Stimulated activated naive CD4-positive, alpha-beta T cell (primary cell): Measurements from ENCODE around the gene SMYD3.

Source experiments
- DNase-seq, 6 experiments: peaks; one replicate each; lab custom pipeline; 2025; lab: John Stamatoyannopoulos, UW

Gene SMYD3

DNA sequence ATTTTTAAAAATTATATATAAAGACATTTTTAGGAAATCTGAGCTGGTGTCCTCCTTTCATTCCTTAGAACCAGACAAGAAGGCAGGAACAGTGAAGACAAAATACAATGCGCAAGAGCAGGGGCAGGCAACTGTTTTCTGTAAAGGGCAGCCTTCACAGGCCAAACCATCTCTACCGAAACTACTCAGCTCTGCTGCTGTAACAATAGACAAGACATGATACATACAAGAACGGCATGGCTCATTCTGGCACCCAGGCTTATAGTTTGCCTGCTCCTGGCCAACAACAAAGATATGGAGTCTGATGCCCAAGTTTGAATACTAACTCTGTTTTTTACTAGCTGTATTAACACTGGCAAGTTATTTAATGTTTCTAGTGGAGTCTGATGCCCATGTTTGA is 232.0 kb downstream of the SMYD3 start:
- DNase-seq: no peak

DNA sequence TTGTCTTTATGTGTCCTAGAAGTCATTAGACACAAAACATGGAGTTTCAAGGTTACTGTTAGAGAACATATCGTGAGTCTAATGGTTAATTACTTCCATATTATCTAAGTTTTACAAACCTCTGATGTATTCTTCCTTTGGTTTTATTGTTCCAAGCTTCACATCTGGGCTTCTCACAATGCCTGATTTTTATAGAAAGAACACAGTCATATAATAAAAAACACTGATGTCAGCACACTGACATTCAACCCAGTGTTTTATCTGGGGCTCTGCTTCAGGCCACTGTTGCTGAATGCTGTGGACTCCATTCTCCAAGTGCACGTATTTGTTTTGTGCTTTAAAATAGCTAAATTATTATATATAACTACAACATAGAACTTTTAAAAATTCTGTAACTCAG is 232.9 kb downstream of the SMYD3 start:
- DNase-seq: no peak

DNA sequence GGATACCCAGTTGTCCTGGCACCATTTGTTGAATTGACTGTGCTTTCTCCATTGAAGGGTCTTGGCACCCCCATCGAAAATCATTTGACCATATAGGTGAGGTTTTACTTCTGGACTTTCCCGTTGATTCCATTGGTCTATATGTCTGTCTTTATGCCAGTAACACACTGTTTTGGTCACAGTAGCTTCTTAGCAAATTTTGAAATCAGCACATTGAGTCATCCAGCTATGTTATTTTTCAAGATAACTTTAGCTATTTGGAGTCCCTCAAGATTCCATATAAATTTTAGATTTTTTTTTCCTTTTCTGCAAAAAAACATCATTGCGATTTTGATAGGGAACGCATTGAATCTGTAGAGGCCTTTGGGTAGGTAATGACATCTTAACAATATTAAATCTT is 235.6 kb downstream of the SMYD3 start:
- no peak for DNase-seq

DNA sequence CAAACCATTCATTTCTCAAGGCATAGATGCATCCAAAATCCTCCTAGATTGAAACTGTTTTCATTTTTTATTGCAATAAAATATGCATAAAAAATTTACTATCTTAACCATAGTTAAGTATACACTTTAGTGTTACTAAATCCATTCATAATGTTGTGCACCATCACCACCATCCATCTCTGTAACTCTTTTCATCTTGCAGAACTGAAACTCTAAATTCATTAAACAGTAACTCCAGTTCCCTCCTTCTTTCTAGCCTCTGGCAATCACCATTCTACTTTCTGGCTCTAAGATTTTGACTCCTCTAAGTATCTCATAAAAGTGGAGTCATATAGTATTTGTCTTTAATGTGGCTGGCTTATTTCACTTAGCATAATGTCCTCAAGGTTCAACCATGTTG is 236.8 kb downstream of the SMYD3 start:
- DNase-seq: no peak

DNA sequence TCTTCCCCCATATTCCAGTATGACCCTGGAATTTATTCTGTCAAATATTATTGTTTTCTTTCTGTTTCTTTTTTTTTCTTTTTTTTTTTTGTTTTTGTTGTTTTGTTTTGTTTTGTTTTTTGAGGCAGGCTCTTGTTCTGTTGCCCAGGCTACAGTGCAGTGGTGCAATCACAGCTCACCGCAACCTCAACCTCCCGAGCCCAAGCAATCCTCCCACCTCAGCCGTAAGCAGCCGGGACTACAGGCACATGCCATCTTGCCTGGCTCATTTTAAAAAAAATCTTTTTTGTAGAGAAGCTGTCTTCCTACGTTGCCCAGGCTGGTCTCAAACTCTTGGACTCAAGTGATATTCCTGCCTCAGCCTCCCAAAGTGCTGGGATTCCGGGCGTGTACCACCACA is 237.6 kb downstream of the SMYD3 start:
- no peak for DNase-seq

DNA sequence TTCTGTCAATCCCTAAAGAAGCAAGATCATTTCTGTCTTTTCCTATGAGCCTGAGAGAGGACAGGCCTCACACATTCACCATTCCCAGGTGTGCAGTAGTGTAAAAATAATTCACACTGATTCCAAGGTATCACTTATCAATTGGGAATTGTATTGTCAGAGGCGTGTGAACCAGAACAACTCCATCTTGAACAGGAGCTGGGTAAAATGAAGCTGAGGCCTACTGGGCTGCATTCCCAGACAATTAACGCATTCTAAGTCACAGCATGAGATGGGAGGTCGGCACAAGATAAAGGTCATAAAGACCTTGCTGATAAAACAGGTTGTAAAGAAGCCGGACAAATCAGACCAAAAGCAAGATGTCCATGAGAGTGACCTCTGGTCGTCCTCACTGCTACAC is 239.2 kb downstream of the SMYD3 start:
- no peak for DNase-seq

DNA sequence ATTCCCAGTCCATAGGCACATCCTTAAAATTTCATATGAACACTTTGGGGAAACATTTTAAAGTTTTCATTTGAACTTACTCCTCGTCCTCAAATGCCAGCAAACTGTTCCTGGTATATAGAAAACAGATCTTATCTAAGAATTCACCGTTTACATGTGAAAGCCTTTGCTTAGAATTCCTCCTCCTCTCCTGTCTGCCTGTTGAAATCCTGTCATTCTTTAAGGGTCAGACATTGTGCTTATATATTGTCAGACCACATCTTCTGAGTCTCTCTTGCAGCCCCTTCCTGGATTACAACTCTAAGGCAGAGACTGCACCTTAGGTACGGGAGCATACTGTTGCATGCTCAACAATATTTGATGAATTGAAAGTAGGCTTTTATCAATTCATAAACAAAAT is 239.7 kb downstream of the SMYD3 start:
- no peak for DNase-seq

DNA sequence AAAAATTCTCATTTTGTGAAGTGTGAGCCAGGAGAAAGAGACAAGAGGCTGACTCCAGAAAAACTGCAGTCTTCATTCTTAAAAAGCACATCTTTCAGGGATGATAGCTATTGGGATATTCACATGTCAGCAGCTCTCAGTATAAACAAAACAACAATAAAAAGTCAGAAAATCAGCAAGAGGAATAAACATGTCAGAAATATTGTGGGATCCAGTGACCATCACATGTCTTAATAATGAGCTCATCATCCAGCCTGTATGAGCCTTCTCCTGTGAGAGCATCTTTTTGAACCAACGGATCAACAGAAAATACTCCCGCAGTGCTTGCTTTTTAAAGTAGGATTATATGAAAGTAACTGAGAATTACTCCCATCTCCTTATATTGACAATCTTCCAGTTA is 241.6 kb downstream of the SMYD3 start:
- no peak for DNase-seq

DNA sequence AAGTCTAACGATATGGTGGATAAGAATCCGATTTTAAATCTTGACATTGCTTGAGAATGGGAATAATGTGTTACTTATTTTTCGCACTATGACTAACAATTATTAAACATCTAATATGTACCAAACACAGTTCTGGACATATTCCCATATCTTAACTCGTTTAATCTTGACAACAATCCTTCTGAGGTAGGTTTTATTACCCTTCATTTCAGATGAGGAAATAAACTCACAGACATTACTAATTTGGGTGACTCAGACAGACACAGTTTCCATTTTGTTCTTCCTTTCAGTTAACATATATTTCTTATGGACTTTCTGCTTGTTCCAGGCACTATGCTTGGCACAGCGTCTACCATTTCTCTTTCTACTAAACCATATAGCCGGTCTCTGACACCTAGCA is 244.8 kb downstream of the SMYD3 start:
- no peak for DNase-seq

DNA sequence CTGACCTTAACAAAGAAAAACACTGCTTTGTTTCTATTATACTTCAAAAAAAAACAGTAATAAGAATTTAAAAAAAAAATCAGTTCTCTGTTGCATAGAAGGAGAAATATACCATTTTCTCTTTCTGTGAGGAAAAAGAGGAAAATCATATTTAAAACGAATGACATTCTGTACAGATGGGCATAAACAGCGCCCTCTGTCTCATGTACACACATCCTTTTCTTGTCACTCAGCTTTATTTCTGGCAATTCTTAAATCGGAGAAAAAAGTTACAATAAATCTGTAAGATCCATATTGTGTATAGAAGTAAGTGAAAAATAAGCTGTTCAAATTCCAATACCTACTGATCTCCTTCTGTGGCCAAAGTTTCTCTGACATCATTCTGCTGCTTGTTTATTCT is 245.4 kb downstream of the SMYD3 start:
- no peak for DNase-seq

DNA sequence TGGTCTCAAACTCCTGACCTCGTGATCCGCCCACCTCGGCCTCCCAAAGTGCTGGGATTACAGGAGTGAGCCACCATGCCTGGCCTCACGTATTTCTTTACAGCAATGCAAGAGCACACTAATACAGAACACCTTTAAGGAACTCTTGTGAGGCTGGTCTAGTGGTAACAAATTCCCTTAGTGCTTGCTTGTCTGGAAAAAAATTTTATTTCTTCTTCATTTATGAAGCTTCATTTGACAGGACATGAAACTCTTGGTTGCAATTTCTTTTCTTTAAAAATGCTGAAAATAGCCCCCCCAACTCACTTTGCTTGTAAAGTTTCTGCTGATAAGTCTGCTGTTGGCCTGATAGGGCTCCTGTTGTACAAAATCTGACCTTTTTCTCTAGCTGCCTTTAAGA is 248.8 kb downstream of the SMYD3 start:
- no peak for DNase-seq

DNA sequence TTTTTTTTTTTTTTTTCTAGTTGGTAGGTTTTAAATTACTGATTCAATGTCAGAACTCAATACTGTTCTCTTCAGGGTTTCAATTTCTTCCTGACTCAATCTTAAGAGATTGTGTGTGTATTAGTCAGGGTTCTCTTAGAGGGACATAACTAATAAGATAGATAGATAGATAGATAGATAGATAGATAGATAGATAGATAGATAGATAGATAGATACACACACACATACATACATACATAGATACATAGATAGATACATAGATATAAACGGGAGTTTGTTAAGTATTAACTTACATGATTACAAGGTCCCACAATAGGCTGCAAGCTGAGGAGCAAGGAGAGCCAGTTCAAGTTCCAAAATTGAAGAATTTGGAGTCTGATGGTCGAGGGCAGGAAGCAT is 251.3 kb downstream of the SMYD3 start:
- no peak for DNase-seq

DNA sequence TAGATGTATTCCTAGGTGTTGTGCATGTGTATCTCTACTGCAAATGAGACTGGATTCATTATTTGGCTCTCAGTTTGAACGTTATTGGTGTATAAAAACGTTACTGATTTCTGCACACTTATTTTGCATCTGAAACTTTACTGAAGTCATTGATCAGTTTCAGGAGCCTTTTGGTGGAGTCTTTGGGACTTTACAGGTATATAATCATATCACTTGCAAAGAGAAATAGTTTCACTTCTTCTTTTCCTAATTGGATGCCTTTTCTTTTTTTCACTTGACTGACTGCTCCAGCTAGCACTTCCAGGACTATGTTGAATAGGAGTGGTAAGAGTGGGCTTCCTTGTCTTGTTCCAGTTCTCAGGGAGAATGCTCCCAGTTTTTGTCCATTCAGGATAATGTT is 252.2 kb downstream of the SMYD3 start:
- no peak for DNase-seq

DNA sequence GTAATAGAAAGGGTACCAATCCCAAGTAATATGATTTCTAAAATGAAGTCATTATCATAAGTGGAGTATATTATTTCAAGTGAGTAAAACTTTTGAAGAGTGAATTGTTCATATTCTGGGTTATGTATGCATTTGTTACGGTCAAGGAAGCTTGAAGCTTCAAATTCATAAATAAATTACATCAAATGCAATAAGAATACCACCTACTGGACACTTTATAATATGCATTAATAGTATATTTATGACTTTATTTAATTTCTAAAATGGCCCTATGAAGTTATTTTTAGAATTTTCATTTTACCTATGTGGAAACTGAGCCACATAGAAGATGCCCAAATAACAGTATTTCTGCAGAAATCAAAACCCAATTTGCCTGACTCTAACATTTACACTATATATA is 260.6 kb downstream of the SMYD3 start:
- no peak for DNase-seq

DNA sequence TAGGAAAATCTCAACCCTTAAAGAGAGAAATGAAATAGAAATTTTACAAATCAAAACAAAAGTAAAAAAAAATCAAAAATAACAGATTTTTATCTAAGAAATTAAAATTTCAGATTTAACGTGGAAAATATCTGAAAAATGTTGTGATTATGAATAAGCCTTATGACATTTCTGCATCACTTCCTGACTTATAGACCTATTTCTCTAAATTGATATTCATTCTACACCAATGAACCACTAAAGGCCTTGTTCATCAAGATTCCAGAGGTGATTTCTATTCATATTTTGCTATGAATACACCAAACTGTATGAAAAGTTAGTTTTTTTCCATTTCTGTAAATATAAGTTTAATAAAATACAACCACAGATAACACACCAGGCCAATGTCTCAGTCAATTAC is 261.5 kb downstream of the SMYD3 start:
- no peak for DNase-seq

DNA sequence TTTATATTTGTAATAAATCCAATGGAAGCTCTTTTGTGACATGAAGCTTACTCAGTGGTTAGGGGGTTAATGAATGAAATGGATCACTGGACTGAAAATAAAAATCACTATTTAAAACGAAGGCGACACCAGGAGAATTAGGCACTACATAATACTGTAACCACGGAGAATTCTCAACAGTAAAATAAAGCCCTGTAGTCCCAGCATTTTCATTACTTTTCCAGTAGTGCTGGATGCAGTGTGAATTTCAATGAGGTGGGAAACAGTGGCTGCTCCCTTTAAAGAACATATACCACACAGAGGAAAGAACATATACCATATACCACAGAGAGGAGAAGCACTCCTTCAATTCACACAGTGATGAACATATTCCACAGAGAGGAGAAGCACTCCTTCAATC is 275.0 kb downstream of the SMYD3 start:
- no peak for DNase-seq

DNA sequence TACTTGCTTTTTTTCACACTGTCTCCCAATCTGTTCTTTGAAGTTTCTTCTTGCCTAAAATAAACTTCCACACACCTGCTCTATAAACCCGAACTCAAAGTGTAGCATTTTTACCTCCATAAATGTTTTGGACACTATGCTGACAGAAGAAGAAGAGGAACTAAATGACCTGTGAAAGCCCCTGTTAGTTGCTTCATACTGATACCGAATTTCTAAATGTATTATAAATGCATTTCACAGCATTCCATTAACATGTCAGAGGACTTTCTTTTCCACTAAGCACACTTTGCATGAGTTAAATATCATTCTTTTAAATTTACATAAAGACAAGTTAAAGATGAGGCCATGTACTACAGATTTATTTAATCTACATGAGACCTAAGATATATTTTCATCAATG is 281.0 kb downstream of the SMYD3 start:
- DNase-seq: no peak

DNA sequence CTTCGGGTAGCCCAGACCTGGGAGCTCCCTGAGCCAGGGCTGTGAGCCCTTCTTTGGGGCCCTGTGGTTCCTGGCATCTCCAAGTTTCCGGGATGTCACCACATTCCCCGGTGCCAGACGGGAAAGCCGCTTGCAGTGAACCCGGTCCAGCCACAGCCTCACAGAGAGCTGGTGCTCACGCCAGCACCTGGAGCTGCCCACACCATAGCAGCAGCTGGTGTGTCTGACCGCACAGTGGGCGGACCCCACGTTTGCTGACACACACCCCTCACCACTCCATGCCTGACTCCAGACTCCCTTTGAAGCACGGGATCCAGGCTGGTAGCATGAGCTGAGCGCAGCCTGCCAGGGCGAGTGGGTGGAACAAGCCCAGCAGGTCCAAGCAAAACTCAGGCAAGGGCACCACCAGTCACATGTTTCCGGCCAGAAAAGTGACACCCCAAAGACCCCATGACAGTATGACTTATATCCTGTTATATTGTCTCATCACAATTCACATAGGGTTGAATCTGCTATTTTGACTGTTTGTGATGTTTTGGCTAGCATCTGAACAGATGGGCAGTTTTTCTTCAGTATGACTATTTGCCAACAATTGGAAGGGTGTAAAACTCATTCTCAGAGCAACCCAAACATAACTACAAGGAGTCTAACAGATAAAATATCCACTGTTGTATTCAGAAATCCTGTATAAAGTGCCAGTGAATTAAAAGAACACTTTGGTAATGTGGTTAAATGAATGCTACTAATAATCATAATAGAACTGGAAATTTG is 285.4 kb downstream of the SMYD3 start:
- no peak for DNase-seq

DNA sequence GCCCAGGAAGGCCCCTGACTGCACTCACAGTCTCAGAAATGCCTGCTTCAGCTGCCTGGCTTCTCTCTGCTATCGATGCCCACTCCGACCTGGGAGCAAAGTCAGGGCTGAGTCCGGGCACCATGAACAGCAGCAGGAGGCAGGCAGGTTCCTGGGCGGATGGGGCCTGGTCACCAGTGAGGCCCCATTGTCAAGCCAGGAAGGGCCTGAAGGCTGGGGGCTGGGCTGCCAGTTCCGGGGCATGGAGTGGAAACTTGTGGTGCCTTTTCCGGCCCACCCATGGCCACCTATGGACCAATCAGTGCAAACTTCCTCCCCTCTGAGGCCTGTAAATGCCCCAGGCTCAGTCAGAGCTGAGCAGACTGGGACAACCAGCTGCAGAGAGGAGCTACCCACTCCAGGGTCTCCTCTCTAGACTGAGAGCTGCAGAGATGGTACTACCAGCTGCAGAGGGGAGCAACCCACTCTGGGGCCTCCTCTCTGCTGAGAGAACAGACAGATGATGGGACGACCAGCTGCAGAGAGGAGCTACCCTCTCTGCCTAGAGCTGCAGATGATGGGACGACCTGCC is 286.5 kb downstream of the SMYD3 start:
- no peak for DNase-seq

DNA sequence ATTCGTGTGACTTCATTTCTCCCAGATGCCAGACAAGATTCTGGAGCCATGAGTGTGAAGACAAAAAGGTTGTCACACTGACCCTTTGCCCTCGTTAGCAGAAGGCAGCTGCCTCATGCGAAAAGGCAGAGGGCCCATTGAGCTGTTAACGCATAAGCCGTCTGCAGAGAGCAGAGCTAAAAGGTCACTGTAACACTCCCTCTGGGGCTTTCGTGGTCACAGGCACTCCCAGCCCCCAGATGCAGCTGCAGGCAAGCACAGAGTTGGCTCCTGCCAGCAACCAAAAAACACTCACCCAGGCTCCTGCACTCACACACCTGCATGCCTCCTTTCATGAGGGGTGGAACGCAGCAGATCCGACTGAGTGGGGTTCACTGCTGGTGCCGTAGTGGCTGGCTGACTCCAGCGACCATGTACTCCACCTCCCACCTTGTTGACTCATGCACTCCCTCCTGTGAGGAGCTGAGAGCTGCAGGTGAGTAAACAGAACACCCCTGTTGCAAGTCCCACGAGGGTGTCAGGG is 287.5 kb downstream of the SMYD3 start:
- no peak for DNase-seq

DNA sequence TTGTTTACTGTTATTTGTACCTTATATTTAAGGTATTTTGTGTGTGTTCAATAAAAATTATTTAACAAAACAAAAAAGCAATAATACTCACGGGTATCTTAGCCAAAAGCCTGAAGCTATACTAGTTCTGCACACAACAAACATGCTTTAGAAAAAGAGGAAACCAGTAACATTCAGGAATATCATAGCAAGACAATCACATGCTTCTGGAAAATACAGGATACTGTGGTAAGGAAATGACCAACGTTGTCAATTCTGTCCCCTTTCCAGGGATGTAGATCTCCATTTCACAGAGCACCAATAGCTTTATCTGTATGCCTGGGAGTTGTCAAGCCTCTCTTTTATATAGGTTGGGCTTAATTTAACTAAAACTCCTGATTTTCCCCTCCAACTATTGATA is 288.4 kb downstream of the SMYD3 start:
- DNase-seq: no peak

DNA sequence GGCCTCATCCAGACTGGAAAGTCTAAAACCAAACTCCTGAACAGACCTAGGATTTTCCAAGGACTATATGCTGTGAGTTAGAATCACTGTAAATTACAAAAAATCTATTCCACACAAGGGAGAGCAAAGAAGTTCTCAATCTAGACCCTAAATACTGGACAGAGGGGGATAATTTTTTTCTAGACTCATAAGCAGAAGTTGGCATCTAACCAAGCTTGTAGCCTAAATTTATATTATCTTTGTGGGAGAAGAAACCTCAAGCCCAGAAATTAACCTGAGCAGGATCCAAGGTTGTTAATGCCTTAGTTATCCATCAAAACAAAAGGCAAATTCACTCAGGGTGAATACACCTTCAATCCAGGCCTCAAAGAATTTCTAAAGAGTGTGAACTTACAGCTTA is 290.2 kb downstream of the SMYD3 start:
- no peak for DNase-seq

DNA sequence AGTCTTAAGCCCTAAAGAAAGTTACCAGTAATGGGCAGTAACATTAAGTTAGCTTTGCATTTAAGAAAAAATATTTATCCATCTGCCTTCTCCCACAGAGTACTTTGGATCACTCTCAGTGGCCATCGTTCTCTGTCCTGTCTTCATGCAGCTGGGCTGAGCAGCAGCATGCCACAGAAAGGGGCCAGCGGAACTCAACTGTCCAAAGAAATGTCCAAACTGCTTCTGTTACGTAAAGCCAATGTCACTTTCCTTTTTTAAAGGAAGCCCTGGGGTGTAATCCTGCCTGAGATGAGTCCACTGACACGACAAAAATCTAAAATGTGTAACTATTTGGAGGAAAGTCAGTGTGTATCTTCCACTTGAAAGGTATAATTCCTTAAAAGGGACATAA is 291.6 kb downstream of the SMYD3 start:
- no peak for DNase-seq
